ENCODE measurements around the gene SLC22A7.

The SLC22A7 gene

GRCh38 chr6:43265564-43265963 is 32.5 kb upstream of the SLC22A7 start:
- H3K9me3 ChIP-seq (ENCODE audit: control insufficient read depth in 5 of 5, low read length in 5 of 5): no peaks in the 10 kb centered on the region
- H3K36me3 ChIP-seq (ENCODE audit: control insufficient read depth in 5 of 5, insufficient read depth in 5 of 5, low read length in 5 of 5): no peaks in the 10 kb centered on the region
- H3K4me1 ChIP-seq (ENCODE audit: control insufficient read depth in 5 of 5, insufficient read depth in 5 of 5, low read length in 5 of 5): peaks cover 2 to 20% (median 15%) of the 10 kb centered on the region in 5 donors
- H3K4me3 ChIP-seq (ENCODE audit: low read depth in 1 of 5, low read length in 5 of 5): no peak overlapping the region
- H3K27ac ChIP-seq (ENCODE audit: low read depth, low read length): no peak overlapping the region
- H3K27me3 ChIP-seq (ENCODE audit: control insufficient read depth in 5 of 5, insufficient read depth in 4 of 5, low read length in 5 of 5): peaks cover 0 to 18% (median 9%) of the 10 kb centered on the region in 5 donors
- no peak overlapping the region for H3K9ac ChIP-seq (ENCODE audit: low read length in 5 of 5)

GRCh38 chr6:43267619-43268354 is 30.3 kb upstream of the SLC22A7 start:
- H3K36me3 ChIP-seq (ENCODE audit: control insufficient read depth in 5 of 5, insufficient read depth in 5 of 5, low read length in 5 of 5): no peaks in the 10 kb centered on the region
- peaks cover 0 to 20% (median 13%) of the 10 kb centered on the region in 5 donors for H3K27me3 ChIP-seq (ENCODE audit: control insufficient read depth in 5 of 5, insufficient read depth in 4 of 5, low read length in 5 of 5)
- H3K4me3 ChIP-seq (ENCODE audit: low read depth in 1 of 5, low read length in 5 of 5): no peak overlapping the region
- no peak overlapping the region for H3K9ac ChIP-seq (ENCODE audit: low read length in 5 of 5)
- no peaks in the 10 kb centered on the region for H3K9me3 ChIP-seq (ENCODE audit: control insufficient read depth in 5 of 5, low read length in 5 of 5)
- H3K4me1 ChIP-seq (ENCODE audit: control insufficient read depth in 5 of 5, insufficient read depth in 5 of 5, low read length in 5 of 5): peaks cover 2 to 20% (median 15%) of the 10 kb centered on the region in 5 donors
- H3K27ac ChIP-seq (ENCODE audit: low read depth, low read length): no peak overlapping the region

GRCh38 chr6:43268355-43268700 is 29.7 kb upstream of the SLC22A7 start:
- no peak overlapping the region for H3K9ac ChIP-seq (ENCODE audit: low read length in 5 of 5)
- no peak overlapping the region for H3K4me3 ChIP-seq (ENCODE audit: low read depth in 1 of 5, low read length in 5 of 5)
- H3K9me3 ChIP-seq (ENCODE audit: control insufficient read depth in 5 of 5, low read length in 5 of 5): no peaks in the 10 kb centered on the region
- H3K4me1 ChIP-seq (ENCODE audit: control insufficient read depth in 5 of 5, insufficient read depth in 5 of 5, low read length in 5 of 5): peaks cover 2 to 20% (median 15%) of the 10 kb centered on the region in 5 donors
- H3K27me3 ChIP-seq (ENCODE audit: control insufficient read depth in 5 of 5, insufficient read depth in 4 of 5, low read length in 5 of 5): peaks cover 0 to 20% (median 15%) of the 10 kb centered on the region in 5 donors
- no peak overlapping the region for H3K27ac ChIP-seq (ENCODE audit: low read depth, low read length)
- H3K36me3 ChIP-seq (ENCODE audit: control insufficient read depth in 5 of 5, insufficient read depth in 5 of 5, low read length in 5 of 5): no peaks in the 10 kb centered on the region

- peaks cover 2 to 20% (median 15%) of the 10 kb centered on the region in 5 donors for H3K4me1 ChIP-seq (ENCODE audit: control insufficient read depth in 5 of 5, insufficient read depth in 5 of 5, low read length in 5 of 5)
- H3K9ac ChIP-seq (ENCODE audit: low read length in 5 of 5): no peak overlapping the region
- no peaks in the 10 kb centered on the region for H3K36me3 ChIP-seq (ENCODE audit: control insufficient read depth in 5 of 5, insufficient read depth in 5 of 5, low read length in 5 of 5)
- H3K9me3 ChIP-seq (ENCODE audit: control insufficient read depth in 5 of 5, low read length in 5 of 5): no peaks in the 10 kb centered on the region
- H3K27ac ChIP-seq (ENCODE audit: low read depth, low read length): no peak overlapping the region
- peaks cover 0 to 23% (median 18%) of the 10 kb centered on the region in 5 donors for H3K27me3 ChIP-seq (ENCODE audit: control insufficient read depth in 5 of 5, insufficient read depth in 4 of 5, low read length in 5 of 5)
- peak overlapping the region in 4 of 5 donors; percentile 22 to 61 (median 42) for H3K4me3 ChIP-seq (ENCODE audit: low read depth in 1 of 5, low read length in 5 of 5)
Observed at GRCh38 chr6:43268782-43269272, 29.2 kb upstream of the SLC22A7 start.

GRCh38 chr6:43269273-43270007 is 28.6 kb upstream of the SLC22A7 start:
- Histone ChIP-seq H3K4me1 (ENCODE audit: control insufficient read depth in 5 of 5, insufficient read depth in 5 of 5, low read length in 5 of 5) (peaks cover 2 to 20% (median 15%) of the 10 kb centered on the region in 5 donors), H3K27me3 (ENCODE audit: control insufficient read depth in 5 of 5, insufficient read depth in 4 of 5, low read length in 5 of 5) (peaks cover 4 to 29% (median 23%) of the 10 kb centered on the region in 5 donors), H3K36me3 (ENCODE audit: control insufficient read depth in 5 of 5, insufficient read depth in 5 of 5, low read length in 5 of 5) (no peaks in the 10 kb centered on the region), H3K27ac (ENCODE audit: low read depth, low read length) (no peak overlapping the region), H3K9ac (ENCODE audit: low read length in 5 of 5) (peak overlapping the region in 1 of 5 donors; percentile 27), H3K9me3 (ENCODE audit: control insufficient read depth in 5 of 5, low read length in 5 of 5) (no peaks in the 10 kb centered on the region), H3K4me3 (ENCODE audit: low read depth in 1 of 5, low read length in 5 of 5) (peak overlapping the region in 4 of 5 donors; percentile 22 to 61 (median 42))

- H3K27me3 ChIP-seq (ENCODE audit: control insufficient read depth in 5 of 5, insufficient read depth in 4 of 5, low read length in 5 of 5): peaks cover 9 to 39% (median 35%) of the 10 kb centered on the region in 5 donors
- no peaks in the 10 kb centered on the region for H3K9me3 ChIP-seq (ENCODE audit: control insufficient read depth in 5 of 5, low read length in 5 of 5)
- H3K4me1 ChIP-seq (ENCODE audit: control insufficient read depth in 5 of 5, insufficient read depth in 5 of 5, low read length in 5 of 5): peaks cover 2 to 35% (median 26%) of the 10 kb centered on the region in 5 donors
- no peak overlapping the region for H3K9ac ChIP-seq (ENCODE audit: low read length in 5 of 5)
- no peak overlapping the region for H3K27ac ChIP-seq (ENCODE audit: low read depth, low read length)
- no peaks in the 10 kb centered on the region for H3K36me3 ChIP-seq (ENCODE audit: control insufficient read depth in 5 of 5, insufficient read depth in 5 of 5, low read length in 5 of 5)
- H3K4me3 ChIP-seq (ENCODE audit: low read depth in 1 of 5, low read length in 5 of 5): no peak overlapping the region
Observed at GRCh38 chr6:43271103-43271815, 26.8 kb upstream of the SLC22A7 start.

- Histone ChIP-seq H3K27me3 (ENCODE audit: control insufficient read depth in 5 of 5, insufficient read depth in 4 of 5, low read length in 5 of 5) (peaks cover 9 to 46% (median 41%) of the 10 kb centered on the region in 5 donors), H3K9me3 (ENCODE audit: control insufficient read depth in 5 of 5, low read length in 5 of 5) (no peaks in the 10 kb centered on the region), H3K4me3 (ENCODE audit: low read depth in 1 of 5, low read length in 5 of 5) (no peak overlapping the region), H3K4me1 (ENCODE audit: control insufficient read depth in 5 of 5, insufficient read depth in 5 of 5, low read length in 5 of 5) (peaks cover 2 to 37% (median 28%) of the 10 kb centered on the region in 5 donors), H3K36me3 (ENCODE audit: control insufficient read depth in 5 of 5, insufficient read depth in 5 of 5, low read length in 5 of 5) (no peaks in the 10 kb centered on the region), H3K9ac (ENCODE audit: low read length in 5 of 5) (no peak overlapping the region), H3K27ac (ENCODE audit: low read depth, low read length) (no peak overlapping the region)
Observed at GRCh38 chr6:43271944-43272343, 26.1 kb upstream of the SLC22A7 start.

GRCh38 chr6:43273707-43274106 is 24.4 kb upstream of the SLC22A7 start:
- H3K9me3 ChIP-seq (ENCODE audit: control insufficient read depth in 5 of 5, low read length in 5 of 5): no peaks in the 10 kb centered on the region
- no peaks in the 10 kb centered on the region for H3K36me3 ChIP-seq (ENCODE audit: control insufficient read depth in 5 of 5, insufficient read depth in 5 of 5, low read length in 5 of 5)
- H3K27ac ChIP-seq (ENCODE audit: low read depth, low read length): no peak overlapping the region
- no peak overlapping the region for H3K4me3 ChIP-seq (ENCODE audit: low read depth in 1 of 5, low read length in 5 of 5)
- no peak overlapping the region for H3K9ac ChIP-seq (ENCODE audit: low read length in 5 of 5)
- peaks cover 0 to 28% (median 21%) of the 10 kb centered on the region in 5 donors for H3K4me1 ChIP-seq (ENCODE audit: control insufficient read depth in 5 of 5, insufficient read depth in 5 of 5, low read length in 5 of 5)
- H3K27me3 ChIP-seq (ENCODE audit: control insufficient read depth in 5 of 5, insufficient read depth in 4 of 5, low read length in 5 of 5): peaks cover 9 to 48% (median 36%) of the 10 kb centered on the region in 5 donors

GRCh38 chr6:43274127-43274915 is 23.7 kb upstream of the SLC22A7 start:
- H3K9me3 ChIP-seq (ENCODE audit: control insufficient read depth in 5 of 5, low read length in 5 of 5): no peaks in the 10 kb centered on the region
- H3K4me1 ChIP-seq (ENCODE audit: control insufficient read depth in 5 of 5, insufficient read depth in 5 of 5, low read length in 5 of 5): peaks cover 0 to 22% (median 15%) of the 10 kb centered on the region in 5 donors
- H3K4me3 ChIP-seq (ENCODE audit: low read depth in 1 of 5, low read length in 5 of 5): peak overlapping the region in 1 of 5 donors; percentile 49
- H3K36me3 ChIP-seq (ENCODE audit: control insufficient read depth in 5 of 5, insufficient read depth in 5 of 5, low read length in 5 of 5): no peaks in the 10 kb centered on the region
- H3K9ac ChIP-seq (ENCODE audit: low read length in 5 of 5): no peak overlapping the region
- H3K27ac ChIP-seq (ENCODE audit: low read depth, low read length): no peak overlapping the region
- H3K27me3 ChIP-seq (ENCODE audit: control insufficient read depth in 5 of 5, insufficient read depth in 4 of 5, low read length in 5 of 5): peaks cover 9 to 42% (median 32%) of the 10 kb centered on the region in 5 donors

Data from subcutaneous abdominal adipose tissue (tissue), 5 donors.